ENCODE measurements around the gene GGN.

- TF ChIP-seq CTCF (IDR thresholded peaks at IDR 0.05 in 2 of 3, conservative IDR thresholded peaks at IDR 0.05 in 1 of 3; ENCODE audit: borderline replicate concordance in 1 of 3, insufficient read depth in 1 of 3, low read depth in 2 of 3, low read length in 2 of 3) (no peak), ATF3 (IDR thresholded peaks at IDR 0.05) (no peak), EZH2phosphoT487 (IDR thresholded peaks at IDR 0.05; ENCODE audit: borderline replicate concordance) (no peak), ELF1 (IDR thresholded peaks at IDR 0.05; ENCODE audit: borderline replicate concordance, low read depth) (no peak)
Observed at GRCh38 chr19:38394488-38394887, 6.7 kb upstream of the GGN start.

Data from HCT116 (cell line).